Mucosa of descending colon (tissue), 3 donors: ENCODE measurements around the gene TNKS2. TPM values are rescaled to one million over a fixed set of nuclear protein-coding genes. Genes with fewer than 3 reads are reported as not detected.

Experiments used
- ATAC-seq: fragments of 200-7000 bp; cut with Tn5 transposase; one replicate; pipeline ENCODE4 v1.9.1; 2020; ENCODE audit warnings: mild to moderate bottlenecking, moderate library complexity
- DNase-seq, 3 donors: peaks; one replicate each; pipeline ENCODE4 v3.0.0-alpha.2; 2020
- H3K36me3 ChIP-seq: fragments of 200-600 bp; one replicate; pipeline ENCODE4 v1.8.0; 2021; ENCODE audit warnings: low read depth, mild to moderate bottlenecking
- H3K4me1 ChIP-seq: fragments of 200-600 bp; one replicate; pipeline ENCODE4 v1.8.0; 2021; ENCODE audit warnings: low read depth, mild to moderate bottlenecking
- H3K4me3 ChIP-seq: fragments of 200-600 bp; one replicate; pipeline ENCODE4 v1.8.0; 2021; ENCODE audit warnings: mild to moderate bottlenecking
- H3K9me3 ChIP-seq: fragments of 200-600 bp; one replicate; pipeline ENCODE4 v1.8.0; 2021; ENCODE audit warnings: mild to moderate bottlenecking
- CTCF ChIP-seq: fragments of 200-600 bp; IDR thresholded peaks from one replicate; pipeline ENCODE4 v1.8.0; 2022; ENCODE audit warnings: antibody characterized with exemption, mild to moderate bottlenecking
- intact Hi-C, 2 donors: fragments of 100-400 bp; cut with DNase I in 1 of 2; cut with micrococcal nuclease in 1 of 2; formaldehyde crosslinking; loops; one replicate each; pipeline versions ENCODE4 v1.11.0 to v1.11.1; 2022; cut with DNase I, micrococcal nuclease
- total RNA-seq, 3 donors: library from RNA; stranded (reverse); fragmentation: NEBNext Ultra II Directional in 2 of 3; extraction: Animal tissue kit (Norgen Biotek cat#: 25700) in 2 of 3; gene quantifications; one replicate each; pipeline versions ENCODE4 v1.2.1 to v1.2.4, GENCODE V29; 2021 to 2023
- donor health status: DM: no; HTN: no; CAD: no; lungs with moderate emphysema.
- donor health status: DM: no; HTN: no; CAD: no.
- donor health status: DM: no; HTN: yes; CAD: no.

TNKS2 gene
- total RNA-seq, 3 donors from 2014 or later: 26.0 to 39.9 (median 26.4) TPM

- Histone ChIP-seq H3K4me1 (no peaks in the 10 kb centered on the region), H3K4me3 (no peak overlapping the region), H3K9me3 (no peaks in the 10 kb centered on the region), H3K36me3 (no peaks in the 10 kb centered on the region)
- no peak for ATAC-seq
- no peak for DNase-seq
- no peak for TF ChIP-seq CTCF
- intact Hi-C loops: no loop called here
Measured at GRCh38 chr10:91782539-91782938, 15.7 kb upstream of the TNKS2 start.

GRCh38 chr10:91785830-91786229 is 12.4 kb upstream of the TNKS2 start:
- Histone ChIP-seq H3K4me3 (no peak overlapping the region), H3K36me3 (no peaks in the 10 kb centered on the region), H3K9me3 (no peaks in the 10 kb centered on the region), H3K4me1 (no peaks in the 10 kb centered on the region)
- TF ChIP-seq CTCF: no peak
- ATAC-seq (no peak), DNase-seq (no peak)
- intact Hi-C loops: no loop called here

- Histone ChIP-seq H3K9me3 (no peaks in the 10 kb centered on the region), H3K4me1 (no peaks in the 10 kb centered on the region), H3K36me3 (no peaks in the 10 kb centered on the region), H3K4me3 (no peak overlapping the region)
- no peak for TF ChIP-seq CTCF
- no peak for ATAC-seq
- intact Hi-C loops: no loop called here
- DNase-seq: no peak
Measured at GRCh38 chr10:91787258-91787657, 11.0 kb upstream of the TNKS2 start.

GRCh38 chr10:91787810-91788209 is 10.4 kb upstream of the TNKS2 start:
- no peak overlapping the region for H3K4me3 ChIP-seq
- H3K9me3 ChIP-seq: no peaks in the 10 kb centered on the region
- TF ChIP-seq CTCF: no peak
- no peaks in the 10 kb centered on the region for H3K36me3 ChIP-seq
- ATAC-seq (no peak), DNase-seq (no peak)
- intact Hi-C loops: no loop called here
- no peaks in the 10 kb centered on the region for H3K4me1 ChIP-seq

- Histone ChIP-seq H3K9me3 (no peaks in the 10 kb centered on the region), H3K4me3 (no peak overlapping the region), H3K4me1 (no peaks in the 10 kb centered on the region), H3K36me3 (no peaks in the 10 kb centered on the region)
- TF ChIP-seq CTCF: no peak
- DNase-seq (no peak), ATAC-seq (no peak)
- intact Hi-C loops: no loop called here
Measured at GRCh38 chr10:91788527-91788926, 9.7 kb upstream of the TNKS2 start.
